GM23338 (cell line): ENCODE results near the gene SPIRE1. TPM values are rescaled to one million over a fixed set of nuclear protein-coding genes. Genes with fewer than 3 reads are reported as not detected.
A peak's percentile ranks its signal among the peaks of the same experiment; 100 is the strongest.

Source experiments
- ATAC-seq: fragments of 200-7000 bp; cut with Tn5 transposase; 3 replicates; pipeline ENCODE4 v1.9.1; 2020
- DNase-seq: peaks from one replicate; pipeline ENCODE4 v3.0.0-alpha.2; 2015; ENCODE audit warnings: low spot score
- H2AFZ ChIP-seq: fragments of 200-600 bp; sonication (generic); 2 replicates; pipeline ENCODE4 v1.8.0; 2016; ENCODE audit warnings: antibody characterized with exemption, mild to moderate bottlenecking, moderate library complexity
- H3F3A ChIP-seq: fragments of 200-600 bp; sonication (generic); replicated peaks from 2 replicates; pipeline ENCODE4 v1.8.0; 2017; ENCODE audit warnings: antibody characterized with exemption, mixed run types, low read depth
- H3K27ac ChIP-seq: fragments of 200-600 bp; sonication (generic); 2 replicates; pipeline ENCODE4 v1.6.1; 2016; ENCODE audit warnings: low read depth
- H3K27me3 ChIP-seq: fragments of 200-600 bp; sonication (generic); 2 replicates; pipeline ENCODE4 v1.8.0; 2016; ENCODE audit warnings: mild to moderate bottlenecking, mixed run types, moderate library complexity; ENCODE audit not compliant: insufficient read depth
- H3K36me3 ChIP-seq: fragments of 200-600 bp; sonication (generic); 2 replicates; pipeline ENCODE4 v1.8.0; 2016; ENCODE audit warnings: mild to moderate bottlenecking; ENCODE audit not compliant: insufficient read depth
- H3K4me1 ChIP-seq: fragments of 200-600 bp; sonication (generic); 2 replicates; pipeline ENCODE4 v1.8.0; 2016; ENCODE audit warnings: mild to moderate bottlenecking, moderate library complexity; ENCODE audit not compliant: insufficient read depth
- H3K4me2 ChIP-seq: fragments of 200-600 bp; sonication (generic); 2 replicates; pipeline ENCODE4 v1.7.1; 2017; ENCODE audit warnings: mixed run types
- H3K4me3 ChIP-seq: fragments of 200-600 bp; sonication (generic); 2 replicates; pipeline ENCODE4 v1.6.1; 2016; ENCODE audit warnings: mixed run types
- H3K79me2 ChIP-seq: fragments of 200-600 bp; sonication (generic); replicated peaks from 2 replicates; pipeline ENCODE4 v1.8.0; 2017; ENCODE audit warnings: mild to moderate bottlenecking; ENCODE audit not compliant: insufficient read depth
- H3K9me2 ChIP-seq: fragments of 200-600 bp; sonication (generic); 2 replicates; pipeline ENCODE4 v1.8.0; 2017; ENCODE audit not compliant: insufficient read depth
- H4K20me1 ChIP-seq: fragments of 200-600 bp; sonication (generic); replicated peaks from 2 replicates; pipeline ENCODE4 v1.8.0; 2017; ENCODE audit warnings: mild to moderate bottlenecking; ENCODE audit not compliant: insufficient read depth
- H3K27ac Mint-ChIP-seq: 2 replicates; pipeline ENCODE4 v1.8.0; 2020; ENCODE audit warnings: inconsistent platforms, mild to moderate bottlenecking, moderate library complexity, mixed read lengths
- H3K27me3 Mint-ChIP-seq: 3 replicates; pipeline ENCODE4 v1.8.0; 2022; ENCODE audit warnings: low read depth, mild to moderate bottlenecking, moderate library complexity, mixed read lengths, inconsistent platforms; ENCODE audit not compliant: insufficient read depth, poor library complexity
- H3K36me3 Mint-ChIP-seq: 3 replicates; pipeline ENCODE4 v1.8.0; 2021; ENCODE audit warnings: low read depth, mild to moderate bottlenecking, inconsistent platforms, moderate library complexity, mixed read lengths
- H3K4me1 Mint-ChIP-seq: 3 replicates; pipeline ENCODE4 v1.8.0; 2020; ENCODE audit warnings: mild to moderate bottlenecking, inconsistent platforms, mixed read lengths
- H3K4me3 Mint-ChIP-seq: 3 replicates; pipeline ENCODE4 v1.8.0; 2021; ENCODE audit warnings: moderate library complexity, mild to moderate bottlenecking, inconsistent platforms, mixed read lengths
- H3K9me3 Mint-ChIP-seq: 3 replicates; pipeline ENCODE4 v1.8.0; 2020; ENCODE audit warnings: moderate library complexity, mild to moderate bottlenecking, inconsistent platforms, mixed read lengths
- CREB1 ChIP-seq: fragments of 250-450 bp; sonication (Bioruptor Pico); IDR thresholded peaks from 2 replicates; pipeline ENCODE4 v1.5.0; 2020; ENCODE audit warnings: low read depth, mild to moderate bottlenecking, moderate library complexity
- ETS1 ChIP-seq: IDR thresholded peaks from 2 replicates; pipeline ENCODE4 v1.6.1; 2016; ENCODE audit warnings: antibody characterized with exemption
- EZH2phosphoT487 ChIP-seq: fragments of 200-600 bp; sonication (generic); IDR thresholded peaks from one replicate; pipeline ENCODE4 v1.8.1; 2018; ENCODE audit warnings: antibody characterized with exemption; ENCODE audit not compliant: unreplicated experiment
- REST ChIP-seq: IDR thresholded peaks from one replicate; pipeline ENCODE4 v1.6.1; 2018; ENCODE audit warnings: antibody characterized with exemption; ENCODE audit not compliant: unreplicated experiment
- ZNF331 ChIP-seq: fragments of 250-450 bp; sonication (Bioruptor Pico); IDR thresholded peaks from 2 replicates; pipeline ENCODE4 v1.5.0; 2020; ENCODE audit warnings: low read depth, mild to moderate bottlenecking, moderate library complexity
- polyA plus RNA-seq: library from polyadenylated mRNA; unstranded; fragments of >200 nt; fragmentation: Nextera tagmentation; extraction: Ambion mirVana; gene quantifications from 2 replicates; pipeline ENCODE4 v1.2.1, GENCODE V29; 2016
- total RNA-seq: library from RNA; depleted of rRNA; stranded (reverse); fragments of >200 nt; shearing (Covaris generic); gene quantifications from 2 replicates; pipeline ENCODE4 v1.2.3, GENCODE V29; 2014
- TF ChIP-seq, protein P1 (sequence below), 2 experiments: fragments of 200-600 bp in 1 of 2; sonication (generic) in 1 of 2; conservative IDR thresholded peaks; 2 replicates each; pipeline versions ENCODE4 v1.5.1 to v1.6.1; 2016 to 2017; ENCODE audit warnings: antibody characterized with exemption in 2 of 2, low read depth in 2 of 2, mild to moderate bottlenecking in 2 of 2, moderate library complexity in 1 of 2

The SPIRE1 gene
- total and polyA plus RNA-seq, 2 experiments from 2014 or later: 2.9 to 15.5 TPM

GRCh38 chr18:12598181-12598930, 59.6 kb downstream of the SPIRE1 start (continued):
- no peak for TF ChIP-seq REST
- TF ChIP-seq, protein P1, sequence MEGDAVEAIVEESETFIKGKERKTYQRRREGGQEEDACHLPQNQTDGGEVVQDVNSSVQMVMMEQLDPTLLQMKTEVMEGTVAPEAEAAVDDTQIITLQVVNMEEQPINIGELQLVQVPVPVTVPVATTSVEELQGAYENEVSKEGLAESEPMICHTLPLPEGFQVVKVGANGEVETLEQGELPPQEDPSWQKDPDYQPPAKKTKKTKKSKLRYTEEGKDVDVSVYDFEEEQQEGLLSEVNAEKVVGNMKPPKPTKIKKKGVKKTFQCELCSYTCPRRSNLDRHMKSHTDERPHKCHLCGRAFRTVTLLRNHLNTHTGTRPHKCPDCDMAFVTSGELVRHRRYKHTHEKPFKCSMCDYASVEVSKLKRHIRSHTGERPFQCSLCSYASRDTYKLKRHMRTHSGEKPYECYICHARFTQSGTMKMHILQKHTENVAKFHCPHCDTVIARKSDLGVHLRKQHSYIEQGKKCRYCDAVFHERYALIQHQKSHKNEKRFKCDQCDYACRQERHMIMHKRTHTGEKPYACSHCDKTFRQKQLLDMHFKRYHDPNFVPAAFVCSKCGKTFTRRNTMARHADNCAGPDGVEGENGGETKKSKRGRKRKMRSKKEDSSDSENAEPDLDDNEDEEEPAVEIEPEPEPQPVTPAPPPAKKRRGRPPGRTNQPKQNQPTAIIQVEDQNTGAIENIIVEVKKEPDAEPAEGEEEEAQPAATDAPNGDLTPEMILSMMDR (conservative IDR thresholded peaks at IDR 0.05; ENCODE audit: low read depth in 2 of 2): no peak
- TF ChIP-seq ZNF331 (CRISPR knock-in tag): no peak
- no peak for TF ChIP-seq EZH2phosphoT487
- no peak for TF ChIP-seq CREB1 (CRISPR knock-in tag)
- TF ChIP-seq ETS1: no peak

- H3K9me2 ChIP-seq: no peaks in the 10 kb centered on the region
- H3K27ac ChIP-seq: no peak overlapping the region
- H4K20me1 ChIP-seq: no peaks in the 10 kb centered on the region
- Mint-ChIP-seq H3K27ac (peak overlapping the region; percentile 22; the same call in 1 of the 2 replicates), H3K36me3 (no peaks in the 10 kb centered on the region), H3K9me3 (no peaks in the 10 kb centered on the region), H3K4me1 (peaks cover 20% of the 10 kb centered on the region), H3K4me3 (no peak overlapping the region), H3K27me3 (no peaks in the 10 kb centered on the region)
- H3K4me1 ChIP-seq: peaks cover 11% of the 10 kb centered on the region; the same call in 1 of the 2 replicates
- no peaks in the 10 kb centered on the region for H3K79me2 ChIP-seq
- DNase-seq: no peak
- H3K27me3 ChIP-seq: no peaks in the 10 kb centered on the region
- ATAC-seq: no peak; the same call in 2 of the 3 replicates
- no peak overlapping the region for H2AFZ ChIP-seq
- H3F3A ChIP-seq: no peaks in the 10 kb centered on the region
- no peaks in the 10 kb centered on the region for H3K36me3 ChIP-seq
- H3K4me2 ChIP-seq: no peak overlapping the region
- H3K4me3 ChIP-seq: no peak overlapping the region
- TF ChIP-seq REST: no peak
- TF ChIP-seq CREB1 (CRISPR knock-in tag): no peak
Observed at GRCh38 chr18:12597760-12598159, 60.1 kb downstream of the SPIRE1 start.
